GM12873 (cell line): ENCODE results near the gene NRCAM.

Source experiments
- CTCF ChIP-seq: IDR thresholded peaks from 2 replicates; pipeline ENCODE4 v1.5.1; 2012; ENCODE audit warnings: low read depth, mild to moderate bottlenecking, moderate library complexity, low read length, control low read depth; ENCODE audit not compliant: insufficient read depth; ENCODE audit errors: missing control alignments

NRCAM gene

GRCh38 chr7:108331971-108332370 lies 124.3 kb downstream of the NRCAM start:
- no peak for TF ChIP-seq CTCF

GRCh38 chr7:108330227-108330626 lies 126.0 kb downstream of the NRCAM start:
- no peak for TF ChIP-seq CTCF

GRCh38 chr7:108329514-108329913 lies 126.7 kb downstream of the NRCAM start:
- TF ChIP-seq CTCF, result no peak

GRCh38 chr7:108328174-108328651 lies 128.0 kb downstream of the NRCAM start:
- TF ChIP-seq CTCF, result no peak

GRCh38 chr7:108327353-108327752 lies 128.9 kb downstream of the NRCAM start:
- TF ChIP-seq CTCF, result no peak

GRCh38 chr7:108326938-108327337 lies 129.3 kb downstream of the NRCAM start:
- TF ChIP-seq CTCF, result no peak

GRCh38 chr7:108324053-108325038 lies 131.9 kb downstream of the NRCAM start:
- no peak for TF ChIP-seq CTCF
